ENCODE data around the gene GLO1.

Gene GLO1

DNA sequence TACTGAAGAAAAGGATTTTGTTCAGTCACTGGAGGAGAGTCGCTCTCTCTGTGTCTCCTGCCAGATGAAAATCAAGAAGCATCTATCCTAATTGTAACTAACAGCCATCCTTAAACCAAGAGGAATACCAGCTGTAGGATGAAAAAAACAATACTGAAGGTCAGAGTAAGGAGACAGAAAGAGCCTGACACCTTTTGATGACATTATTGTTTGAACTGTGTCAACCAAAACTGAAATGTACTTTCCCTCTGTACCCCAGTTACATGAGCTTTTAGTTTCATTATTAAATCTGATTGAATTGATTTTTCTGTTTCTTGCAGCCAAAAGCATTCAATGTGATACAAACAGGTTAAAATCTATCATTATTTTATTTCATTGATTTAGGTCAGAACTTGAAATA lies 46.0 kb downstream of the GLO1 start:
- DNase-seq, result no peak

DNA sequence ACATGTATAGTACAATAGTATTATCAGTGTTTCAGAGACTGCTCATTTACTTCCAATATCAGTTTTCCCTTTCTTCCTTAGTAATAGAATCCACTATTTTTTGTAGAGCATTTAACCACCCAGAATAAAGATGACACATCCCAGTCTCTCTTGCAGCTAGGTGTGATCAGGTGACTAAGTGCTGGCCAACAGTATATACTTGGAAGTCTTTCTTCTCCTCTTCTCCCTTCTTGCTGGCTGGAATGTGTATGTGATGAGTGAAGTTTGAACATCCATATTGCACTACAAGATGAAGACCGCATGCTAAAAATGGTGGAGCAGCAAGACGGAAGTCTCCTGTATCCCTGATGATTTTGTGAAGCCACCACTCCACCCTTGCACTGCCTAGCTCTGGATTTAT lies 48.7 kb downstream of the GLO1 start:
- DNase-seq, result no peak

- no peak for DNase-seq
Measured at GRCh38 chr6:38651121-38651784, 51.7 kb downstream of the GLO1 start.

- no peak for DNase-seq
Measured at GRCh38 chr6:38650207-38650752, 52.7 kb downstream of the GLO1 start.

DNA sequence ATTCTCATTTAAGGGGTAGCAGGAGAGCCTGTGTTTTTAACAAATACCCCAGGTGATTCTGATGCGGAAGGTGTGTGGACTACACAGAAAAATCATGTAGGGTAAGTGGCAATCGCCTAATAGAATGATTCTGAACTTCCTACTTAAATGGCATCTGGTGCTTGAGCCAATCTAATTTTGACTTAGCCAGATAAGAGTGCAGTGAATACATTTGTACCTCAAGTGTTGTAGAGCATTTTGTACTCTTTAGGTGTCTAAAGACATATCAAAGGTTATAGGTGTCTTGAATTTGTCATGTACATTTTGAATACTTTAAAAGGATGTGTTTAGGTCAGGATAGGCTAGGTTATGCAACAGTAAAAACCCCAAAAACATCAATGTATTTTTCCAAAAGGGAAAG lies 53.2 kb downstream of the GLO1 start:
- DNase-seq, result no peak

- DNase-seq, result no peak
Measured at GRCh38 chr6:38648629-38649028, 54.3 kb downstream of the GLO1 start.

DNA sequence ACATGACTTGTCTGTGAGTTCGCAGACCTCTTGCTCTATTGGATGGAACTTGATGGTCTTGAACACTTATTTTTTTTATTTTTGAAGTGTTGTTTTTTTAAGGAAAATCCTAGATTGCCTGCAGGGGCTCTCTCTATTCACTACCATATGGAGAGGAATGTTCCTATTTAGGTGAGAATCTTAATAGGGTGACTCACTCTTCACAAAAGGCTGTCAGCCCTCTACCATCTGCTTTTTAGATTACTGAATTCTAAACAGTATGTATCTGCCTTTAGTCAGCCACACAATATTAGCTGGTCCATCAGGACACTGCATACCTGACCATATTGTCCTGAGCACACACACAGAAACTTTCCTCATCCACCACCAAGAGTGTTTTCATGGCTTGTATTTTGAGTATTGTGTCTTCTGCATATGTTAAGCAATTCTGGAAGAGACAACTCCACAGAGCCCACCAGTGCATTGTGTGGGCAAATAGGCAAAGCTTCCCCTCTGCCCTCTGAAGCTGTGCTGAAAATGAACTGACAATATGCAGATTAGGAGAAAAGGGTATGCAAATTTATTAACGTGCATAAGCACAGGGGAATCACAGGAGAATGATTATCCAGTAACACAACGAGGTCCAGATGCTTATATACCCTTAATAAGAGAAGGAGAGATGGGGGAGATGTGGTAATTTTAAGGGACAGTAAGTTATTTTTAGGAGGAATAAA lies 56.6 kb downstream of the GLO1 start:
- DNase-seq, result peak; percentile 47

DNA sequence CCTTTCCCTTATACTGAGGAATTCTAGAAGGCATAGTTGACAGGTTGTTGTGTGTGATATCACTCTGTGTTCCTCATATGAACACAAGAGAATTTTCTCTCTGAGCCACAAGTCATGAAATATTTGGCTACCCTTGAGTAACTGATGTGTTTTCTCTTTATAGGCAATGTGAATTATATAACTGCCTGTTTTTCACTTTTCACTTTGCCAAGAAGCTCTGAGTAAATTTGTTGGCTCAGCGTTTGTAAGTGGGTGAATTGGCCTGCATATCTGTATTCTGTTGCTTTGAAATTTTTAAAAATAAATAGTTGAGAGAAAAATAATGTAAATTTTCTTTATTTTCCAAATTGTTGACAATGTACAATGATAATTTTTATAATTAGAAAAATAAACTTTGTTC lies 58.0 kb downstream of the GLO1 start:
- no peak for DNase-seq

DNA sequence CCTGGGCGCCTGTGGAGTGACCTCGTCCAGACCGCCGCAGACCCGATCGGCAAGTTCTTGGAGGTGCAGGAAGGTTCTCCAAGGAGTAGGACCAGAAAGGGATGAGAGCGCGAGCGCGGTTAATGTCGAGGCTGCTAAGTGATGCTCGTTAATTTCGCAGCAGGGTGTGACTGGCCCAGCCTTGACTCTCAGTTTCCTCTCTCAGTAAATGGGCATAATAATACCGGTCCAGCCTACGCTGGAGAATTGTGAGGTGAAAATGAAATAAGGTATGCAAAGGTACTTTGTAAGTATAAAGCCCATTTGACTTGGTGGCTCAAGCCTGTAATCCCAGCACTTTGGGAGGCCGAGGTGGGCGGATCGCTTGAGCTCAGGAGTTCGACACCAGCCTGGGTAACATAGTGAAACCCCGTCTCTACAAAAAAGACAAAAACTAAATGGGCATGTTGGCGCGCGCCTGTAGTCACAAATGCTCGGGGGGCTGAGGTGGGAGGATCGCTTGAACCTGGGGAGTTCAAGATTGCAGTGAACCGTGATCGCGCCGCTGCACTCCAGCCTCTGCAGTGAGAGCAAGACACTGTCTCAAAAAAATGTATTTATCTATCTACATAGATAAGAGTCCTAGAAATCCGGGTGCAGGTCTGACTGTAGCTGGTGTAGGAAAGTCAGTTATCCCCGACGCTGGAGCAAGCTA lies 62.6 kb downstream of the GLO1 start:
- no peak for DNase-seq

- DNase-seq, result peak; percentile 72
Measured at GRCh38 chr6:38639498-38640215, 63.3 kb downstream of the GLO1 start, which contains the start of gene BTBD9. BTBD9 (minus strand) TSS chr6:38639929.

DNA sequence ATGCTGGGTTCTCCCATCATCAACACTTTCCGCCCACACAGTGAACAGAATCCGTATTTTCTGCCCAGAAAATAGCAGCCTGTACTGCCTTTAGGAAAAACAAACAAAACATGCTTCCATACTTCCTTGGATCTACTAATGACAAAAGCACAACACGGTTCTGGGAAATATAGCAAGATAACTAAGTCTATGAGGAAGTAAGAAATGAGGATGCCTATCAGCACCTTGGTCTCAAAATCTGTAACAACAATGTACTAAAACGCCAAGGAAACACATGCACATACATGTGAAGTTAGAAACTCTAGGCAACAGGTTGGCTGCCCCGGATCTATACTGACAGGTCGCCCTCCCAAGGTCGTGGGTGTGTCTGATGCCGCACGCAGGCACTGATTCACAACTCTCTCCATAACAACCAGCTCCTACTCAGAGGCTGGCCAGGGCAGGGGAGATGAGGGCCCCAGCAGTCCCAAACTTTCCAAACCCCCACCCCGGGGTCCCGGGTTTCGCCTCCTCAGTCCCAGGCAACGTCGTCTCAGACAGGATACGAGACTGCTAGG lies 63.9 kb downstream of the GLO1 start:
- peak; percentile 42 for DNase-seq

DNA sequence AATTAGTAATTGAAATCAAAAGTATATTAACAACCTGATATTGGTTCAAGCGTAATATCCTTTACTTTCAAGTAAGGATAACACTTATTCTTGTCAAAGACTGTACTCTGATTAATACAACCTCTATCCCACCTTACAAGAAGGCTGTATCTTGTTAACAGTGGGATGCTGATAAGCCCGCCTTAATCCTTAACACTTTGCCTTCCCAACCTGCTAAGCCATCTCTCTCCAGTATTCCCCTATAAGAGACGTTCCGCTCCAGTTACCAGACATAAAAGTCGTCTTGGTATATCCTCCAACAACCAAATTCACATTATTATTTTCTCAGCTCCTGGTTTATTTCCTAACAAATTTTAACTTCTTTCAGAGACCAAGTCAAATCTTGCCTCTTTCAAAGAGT lies 65.2 kb downstream of the GLO1 start:
- DNase-seq, result peak; percentile 69

- DNase-seq, result no peak
Measured at GRCh38 chr6:38636027-38636426, 66.9 kb downstream of the GLO1 start.

GRCh38 chr6:38634518-38634917 lies 68.4 kb downstream of the GLO1 start:
- no peak for DNase-seq

DNA sequence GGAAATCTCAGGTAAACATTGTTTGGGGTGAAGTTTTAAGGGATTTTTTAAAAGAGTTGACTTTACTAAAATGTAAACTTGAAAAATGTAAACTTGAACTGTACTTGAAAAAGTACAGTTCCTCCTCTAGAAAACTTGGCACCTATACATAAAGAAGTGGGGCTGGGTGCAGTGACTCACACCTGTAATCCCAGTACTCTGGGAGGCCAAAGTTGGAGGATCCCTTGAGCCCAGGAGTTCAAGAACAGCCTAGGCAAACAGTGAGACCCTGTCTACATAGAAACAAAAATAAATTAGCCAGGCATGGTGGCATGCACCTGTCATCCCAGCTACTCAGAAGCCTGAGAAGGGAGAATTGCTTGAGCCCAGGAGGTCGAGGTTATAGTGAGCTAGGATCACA lies 70.5 kb downstream of the GLO1 start:
- DNase-seq, result no peak

DNA sequence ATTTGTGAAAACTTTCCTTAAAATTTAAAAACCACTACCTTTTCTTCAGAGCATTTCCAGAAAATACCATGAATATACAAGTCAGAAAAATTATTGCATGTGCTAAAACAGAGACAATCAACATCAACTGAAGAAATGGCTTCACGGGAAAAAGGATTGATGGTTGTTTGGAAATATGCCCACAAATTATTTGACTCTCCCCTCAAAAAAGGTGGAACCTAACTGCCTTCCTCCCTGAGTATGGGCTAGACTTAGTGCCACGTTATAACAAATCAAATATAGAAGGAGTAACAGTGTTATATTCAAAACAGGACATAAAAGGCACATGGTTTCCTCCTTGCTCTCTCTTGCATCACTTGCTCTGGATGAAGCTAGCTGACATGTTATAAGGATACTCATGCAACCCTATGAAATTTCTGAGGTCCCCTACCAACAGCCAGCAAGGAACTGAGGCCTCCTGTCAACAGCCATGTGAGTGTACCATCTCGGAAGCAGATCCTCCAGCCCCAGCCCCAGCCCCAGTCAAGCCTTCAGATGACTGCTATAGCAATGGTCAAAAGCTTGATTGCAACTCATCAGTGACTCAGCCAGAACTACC lies 71.7 kb downstream of the GLO1 start:
- no peak for DNase-seq
